Effector memory CD8-positive, alpha-beta T cell (primary cell): ENCODE measurements around the gene XYLT1.

Experiments
- ATAC-seq: fragments of 150-1000 bp; cut with Tn5 transposase; replicated peaks from 2 replicates; pipeline ENCODE4 v1.10.0; 2021; ENCODE audit warnings: mild to moderate bottlenecking, moderate library complexity
- DNase-seq, 3 experiments: peaks; one replicate each; pipeline ENCODE4 v3.0.0; 2021
- H3K27ac Mint-ChIP-seq, 2 donors: one replicate each; pipeline ENCODE4 v1.8.0; 2022; ENCODE audit warnings: mild to moderate bottlenecking in 2 of 2, mixed read lengths in 2 of 2, moderate library complexity in 2 of 2
- H3K27me3 Mint-ChIP-seq, 2 donors: one replicate each; pipeline ENCODE4 v1.8.0; 2022; ENCODE audit warnings: mixed read lengths in 2 of 2
- H3K36me3 Mint-ChIP-seq: one replicate; pipeline ENCODE4 v1.8.0; 2022; ENCODE audit warnings: mild to moderate bottlenecking, moderate library complexity, mixed read lengths; ENCODE audit not compliant: insufficient read depth
- H3K4me1 Mint-ChIP-seq, 2 donors: one replicate each; pipeline ENCODE4 v1.8.0; 2022; ENCODE audit warnings: low read depth in 2 of 2, mixed read lengths in 2 of 2
- H3K4me3 Mint-ChIP-seq, 2 donors: one replicate each; pipeline ENCODE4 v1.8.0; 2022; ENCODE audit warnings: mild to moderate bottlenecking in 2 of 2, mixed read lengths in 2 of 2, moderate library complexity in 2 of 2
- H3K9me3 Mint-ChIP-seq, 2 donors: one replicate each; pipeline ENCODE4 v1.8.0; 2022; ENCODE audit warnings: mixed read lengths in 2 of 2

XYLT1 gene

DNA sequence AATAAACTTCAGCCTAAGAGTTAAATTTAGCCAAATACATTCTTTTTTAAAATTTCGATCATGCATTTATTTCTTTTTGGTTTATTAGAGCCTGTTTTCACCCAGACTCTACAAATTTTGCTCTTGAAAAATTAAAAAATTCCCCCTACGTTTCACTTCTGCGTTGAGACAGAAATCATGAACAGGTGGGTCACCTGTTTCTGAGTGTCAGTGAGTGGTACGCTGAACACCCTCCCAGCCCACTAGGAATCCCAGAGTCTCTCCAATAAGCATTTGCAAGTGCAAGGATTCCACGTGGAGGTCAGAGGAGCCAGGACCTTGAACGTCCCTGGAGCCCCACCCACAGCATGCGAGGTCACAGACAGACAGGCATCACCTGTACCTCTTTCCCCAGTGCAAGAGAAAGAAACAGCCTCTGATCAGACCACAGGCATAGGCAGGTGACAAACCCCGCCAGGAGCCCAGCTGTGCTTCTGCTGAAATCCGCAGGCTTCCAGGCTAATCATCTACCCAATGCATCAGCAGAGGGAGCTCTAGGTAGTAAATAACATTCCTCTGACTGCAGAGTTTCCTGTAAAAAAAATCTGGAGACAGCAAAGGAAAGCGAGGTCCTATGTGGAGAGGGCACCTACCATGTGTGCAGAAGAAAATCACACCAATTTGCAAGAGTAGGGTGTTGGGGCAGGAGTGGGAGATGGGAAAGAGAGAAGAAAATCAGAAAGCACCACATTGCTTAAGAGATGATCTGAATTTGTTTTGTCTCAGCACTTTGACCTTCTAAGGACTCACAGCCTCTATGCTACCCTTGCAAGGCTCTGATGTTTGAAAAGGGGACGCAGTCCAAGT lies 5.9 kb upstream of the XYLT1 start:
- Mint-ChIP-seq H3K9me3 (no peaks in the 10 kb centered on the region), H3K4me1 (peaks cover 13 to 20% of the 10 kb centered on the region in 2 donors), H3K4me3 (no peak overlapping the region), H3K27me3 (peaks cover 32% of the 10 kb centered on the region in 2 donors), H3K27ac (peak overlapping the region in 1 of 2 donors; percentile 15), H3K36me3 (peaks cover 3% of the 10 kb centered on the region)
- DNase-seq (peak in 2 of 3 experiments; percentile 26 to 37), ATAC-seq (peak; percentile 88)

DNA sequence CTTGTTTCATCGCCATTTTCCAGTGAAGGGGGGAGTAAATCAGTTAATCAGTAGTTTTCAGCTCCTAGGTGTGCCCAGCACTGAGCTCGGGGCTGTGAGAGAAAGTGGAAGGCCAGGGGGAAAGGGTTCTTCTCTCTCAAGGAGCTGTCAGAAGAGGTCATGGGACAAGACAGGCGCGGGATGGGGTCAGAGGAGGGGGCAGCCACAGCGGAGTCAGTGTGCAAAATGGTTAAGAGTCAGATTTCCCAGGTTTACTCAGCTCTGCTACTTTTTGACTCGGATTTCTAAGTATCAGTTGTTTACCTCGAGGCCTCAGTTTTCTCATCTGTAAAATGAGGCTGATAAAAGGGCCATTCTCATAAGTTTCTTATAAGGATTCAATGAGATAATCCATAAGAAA lies 4.3 kb upstream of the XYLT1 start:
- DNase-seq (no peak), ATAC-seq (no peak)
- peaks cover 10% of the 10 kb centered on the region for H3K36me3 Mint-ChIP-seq
- H3K4me3 Mint-ChIP-seq: no peak overlapping the region
- H3K9me3 Mint-ChIP-seq: no peaks in the 10 kb centered on the region
- H3K27ac Mint-ChIP-seq: peak overlapping the region in 1 of 2 donors; percentile 69
- H3K4me1 Mint-ChIP-seq: peaks cover 16 to 22% of the 10 kb centered on the region in 2 donors
- H3K27me3 Mint-ChIP-seq: peaks cover 18 to 23% of the 10 kb centered on the region in 2 donors

DNA sequence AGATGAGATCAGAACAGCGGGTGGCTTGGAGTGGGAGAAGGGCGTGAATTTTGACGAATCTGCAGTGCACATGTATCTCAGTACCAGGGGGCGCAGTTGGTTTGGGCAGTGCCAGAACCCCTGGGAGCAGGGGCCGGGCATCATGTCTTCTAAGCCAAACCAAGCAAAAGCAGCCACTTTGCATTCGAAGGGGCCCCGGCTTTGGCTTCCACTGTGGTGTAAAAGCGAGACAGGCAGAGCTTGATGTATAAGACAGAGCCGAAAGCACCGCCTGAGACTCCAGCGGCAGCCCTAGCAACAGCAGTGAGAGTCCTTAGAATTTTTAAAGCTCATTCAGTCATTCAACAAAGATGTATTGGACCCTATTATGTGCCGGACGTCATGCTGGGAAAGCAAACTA lies 3.8 kb upstream of the XYLT1 start:
- H3K4me3 Mint-ChIP-seq: no peak overlapping the region
- H3K27me3 Mint-ChIP-seq: peaks cover 13 to 18% of the 10 kb centered on the region in 2 donors
- peaks cover 14% of the 10 kb centered on the region for H3K36me3 Mint-ChIP-seq
- DNase-seq: no peak
- H3K27ac Mint-ChIP-seq: peak overlapping the region in 1 of 2 donors; percentile 69
- no peak for ATAC-seq
- no peaks in the 10 kb centered on the region for H3K9me3 Mint-ChIP-seq
- peaks cover 18 to 24% of the 10 kb centered on the region in 2 donors for H3K4me1 Mint-ChIP-seq

DNA sequence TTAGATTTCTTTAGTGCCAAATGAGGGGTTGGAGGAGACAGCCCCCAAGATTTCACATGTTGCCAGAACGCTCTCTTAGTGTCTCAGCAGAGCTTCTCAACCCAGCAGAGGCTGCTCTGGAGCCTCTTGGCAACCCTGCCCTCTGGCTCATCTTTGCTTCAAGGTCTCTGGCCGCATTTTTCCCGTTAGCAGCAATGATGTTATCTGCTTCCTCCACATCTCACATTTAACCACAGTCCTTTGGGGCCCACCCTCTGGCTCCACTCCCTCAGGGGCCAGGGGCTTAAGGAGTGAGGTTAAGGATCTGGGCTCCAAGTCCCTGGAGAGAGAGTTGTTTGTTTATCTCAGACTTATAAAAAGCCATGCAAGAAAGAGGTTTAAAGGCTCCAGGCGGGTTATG lies 3.3 kb upstream of the XYLT1 start:
- DNase-seq (no peak), ATAC-seq (no peak)
- Mint-ChIP-seq H3K27me3 (peaks cover 10 to 13% of the 10 kb centered on the region in 2 donors), H3K36me3 (peaks cover 14% of the 10 kb centered on the region), H3K4me1 (peaks cover 24 to 29% of the 10 kb centered on the region in 2 donors), H3K27ac (peak overlapping the region in 1 of 2 donors; percentile 28), H3K9me3 (no peaks in the 10 kb centered on the region), H3K4me3 (peak overlapping the region in 1 of 2 donors; percentile 1)

DNA sequence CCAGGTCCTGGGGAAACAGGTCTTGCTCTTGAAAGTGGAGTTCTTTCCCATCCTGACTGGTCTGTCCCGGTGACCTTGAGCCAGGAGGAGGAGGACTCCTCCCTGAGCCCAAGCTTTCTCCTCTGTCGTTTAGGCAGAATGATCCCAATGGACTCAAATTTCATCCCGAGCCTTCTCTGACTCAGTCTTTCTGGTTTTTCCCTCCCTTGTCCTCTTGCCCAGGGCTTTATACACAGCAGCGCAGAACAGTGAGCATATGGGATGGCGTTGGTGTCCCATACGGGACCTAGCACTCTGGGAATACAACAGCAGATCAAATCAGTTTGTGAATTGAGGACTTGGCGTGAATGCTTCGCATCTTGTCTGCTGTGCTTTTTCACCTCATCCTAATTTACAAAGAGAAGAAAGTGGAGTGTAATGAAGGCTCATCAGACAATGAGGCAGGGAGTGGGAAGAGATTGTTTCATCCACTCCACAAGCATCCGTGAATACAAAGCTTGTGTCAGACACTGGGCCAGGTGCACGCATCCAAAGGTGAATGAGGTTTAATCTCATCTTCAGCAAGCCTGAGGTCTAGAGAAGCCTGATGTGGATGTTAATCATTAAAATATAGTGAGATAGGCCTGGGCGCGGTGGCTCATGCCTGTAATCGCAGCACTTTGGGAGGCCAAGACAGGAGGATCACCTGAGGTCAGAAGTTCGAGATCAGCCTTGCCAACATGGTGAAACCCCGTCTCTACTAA lies 1.1 kb upstream of the XYLT1 start:
- Mint-ChIP-seq H3K27ac (peak overlapping the region; percentile 83 to 90), H3K4me3 (peak overlapping the region; percentile 73 to 87), H3K9me3 (no peaks in the 10 kb centered on the region), H3K36me3 (peaks cover 17% of the 10 kb centered on the region), H3K4me1 (peaks cover 44 to 46% of the 10 kb centered on the region in 2 donors), H3K27me3 (peaks cover 2 to 5% of the 10 kb centered on the region in 2 donors)
- DNase-seq: no peak
- no peak for ATAC-seq

DNA sequence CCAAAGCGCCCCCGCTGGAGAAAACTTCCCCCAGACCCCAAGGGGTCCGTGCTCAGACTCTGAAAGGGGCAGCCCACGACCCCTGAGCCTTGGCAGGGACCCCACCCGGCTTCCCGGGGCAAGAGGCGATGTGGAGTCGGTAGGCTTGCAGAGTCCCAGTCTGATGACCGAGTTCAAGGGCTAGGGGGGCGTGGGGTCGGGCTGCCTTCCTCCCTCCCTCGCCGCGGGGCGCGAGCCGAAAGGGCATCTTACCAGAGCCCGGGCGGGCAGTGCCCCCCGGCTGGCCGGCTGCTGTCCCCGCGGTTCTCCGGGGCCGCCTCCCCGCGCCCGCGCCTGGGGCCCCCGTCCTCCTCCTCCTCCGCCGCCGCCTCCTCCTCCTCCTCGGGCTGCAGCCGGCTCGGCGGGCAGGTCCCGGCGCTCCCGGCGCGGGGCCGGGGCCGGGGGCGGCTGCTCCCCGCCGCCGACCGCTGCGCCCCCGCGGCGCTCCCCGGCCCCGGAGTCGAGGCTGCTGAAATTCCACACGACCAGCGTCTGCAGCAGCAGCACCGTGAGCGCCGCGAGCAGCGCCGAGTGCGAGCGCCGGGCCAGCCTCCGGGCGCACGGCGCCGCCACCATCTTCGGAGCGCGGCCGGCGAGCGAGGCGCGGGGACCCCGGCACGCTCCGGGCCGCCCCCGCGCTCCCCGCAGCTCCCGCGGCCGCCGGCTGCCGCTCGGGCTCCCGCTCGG lies 415 bp downstream of the XYLT1 start:
- ATAC-seq: peak; percentile 50
- H3K27me3 Mint-ChIP-seq: no peaks in the 10 kb centered on the region
- H3K27ac Mint-ChIP-seq: peak overlapping the region; percentile 83 to 90
- DNase-seq: peak in 2 of 3 experiments; percentile 14 to 37
- peak overlapping the region; percentile 81 to 87 for H3K4me3 Mint-ChIP-seq
- peaks cover 43 to 51% of the 10 kb centered on the region in 2 donors for H3K4me1 Mint-ChIP-seq
- no peaks in the 10 kb centered on the region for H3K9me3 Mint-ChIP-seq
- H3K36me3 Mint-ChIP-seq: peaks cover 20% of the 10 kb centered on the region

DNA sequence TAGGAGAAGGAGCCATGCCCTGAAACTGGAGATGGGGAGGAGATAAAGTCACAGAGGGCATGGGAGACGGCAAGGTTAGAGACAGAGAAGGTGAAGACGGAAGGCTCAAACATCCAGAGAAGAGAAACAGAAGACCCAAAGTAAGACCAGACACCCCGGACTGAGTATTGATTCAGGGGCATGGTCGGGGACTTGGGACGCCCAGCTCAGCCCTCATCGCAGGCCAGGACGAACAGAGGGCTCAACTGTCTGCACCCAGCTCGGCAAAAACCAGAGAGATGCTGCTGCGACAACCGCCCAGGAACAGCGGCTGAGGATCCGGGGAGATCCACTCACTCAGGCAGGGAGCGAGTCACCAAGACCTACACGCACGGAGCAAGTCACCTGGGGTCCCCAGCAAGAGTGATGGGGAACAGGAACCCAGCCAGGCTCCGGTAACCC lies 999 bp downstream of the XYLT1 start:
- Mint-ChIP-seq H3K9me3 (no peaks in the 10 kb centered on the region), H3K4me1 (peaks cover 41 to 51% of the 10 kb centered on the region in 2 donors), H3K27me3 (no peaks in the 10 kb centered on the region), H3K36me3 (peaks cover 20% of the 10 kb centered on the region), H3K4me3 (peak overlapping the region; percentile 81 to 87), H3K27ac (peak overlapping the region; percentile 76 to 85)
- peak; percentile 56 for ATAC-seq
- DNase-seq: no peak

DNA sequence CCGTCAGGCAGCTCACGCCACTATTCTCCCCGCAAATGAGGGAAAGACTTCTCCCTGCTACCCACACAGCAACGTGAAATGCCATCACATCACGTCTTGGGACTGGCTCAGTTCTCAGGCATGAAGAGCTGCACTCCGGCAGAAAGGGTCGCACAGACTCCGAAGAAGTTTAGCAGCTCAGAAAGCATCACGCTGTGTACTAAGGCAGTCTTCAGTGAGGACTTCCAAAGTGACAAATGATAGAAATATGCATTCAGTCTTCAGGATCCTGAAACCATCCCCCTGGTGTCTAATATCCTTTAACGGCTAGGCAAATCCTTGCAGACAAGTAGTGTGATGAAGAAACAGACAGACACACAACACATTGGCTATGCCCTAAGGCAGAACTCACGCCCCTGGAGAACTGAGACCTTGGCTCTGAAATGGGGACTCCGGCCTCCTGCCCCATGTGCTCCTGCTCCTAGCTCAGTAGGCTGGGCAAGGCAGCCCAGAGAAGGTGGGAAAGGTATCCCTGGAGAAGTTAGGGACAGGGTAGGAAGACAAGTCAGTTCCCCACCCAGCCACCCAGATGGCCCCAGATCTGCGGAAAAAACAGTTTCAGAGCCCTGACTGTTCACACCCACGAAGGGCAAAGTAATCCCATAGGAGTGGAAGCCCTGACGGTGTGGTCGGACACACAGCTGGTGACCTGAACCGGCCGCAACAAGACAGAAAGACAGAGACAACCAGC lies 1.6 kb downstream of the XYLT1 start:
- Mint-ChIP-seq H3K27me3 (no peaks in the 10 kb centered on the region), H3K36me3 (peaks cover 25% of the 10 kb centered on the region), H3K4me3 (peak overlapping the region; percentile 81 to 87), H3K4me1 (peaks cover 35 to 48% of the 10 kb centered on the region in 2 donors), H3K27ac (peak overlapping the region; percentile 76 to 85), H3K9me3 (no peaks in the 10 kb centered on the region)
- DNase-seq: no peak
- no peak for ATAC-seq

DNA sequence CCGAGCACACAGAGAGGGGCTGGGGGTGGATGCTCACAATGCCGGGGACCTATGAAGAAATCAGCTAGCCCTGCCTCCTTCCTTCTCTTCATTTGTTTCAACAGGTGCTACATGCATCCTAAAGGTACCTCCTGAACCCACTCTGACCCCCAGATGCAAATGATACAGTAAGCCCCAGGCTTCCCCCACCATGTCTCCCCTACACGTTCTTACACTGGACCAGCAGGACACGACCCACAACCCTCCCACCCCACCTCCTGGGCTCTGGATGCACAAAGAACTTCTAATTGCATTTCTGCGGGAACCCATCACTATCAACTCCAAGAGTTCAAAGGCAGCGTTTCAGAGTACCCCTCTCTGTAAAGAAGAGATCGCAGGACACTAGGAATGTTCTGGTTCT lies 2.1 kb downstream of the XYLT1 start:
- peaks cover 25% of the 10 kb centered on the region for H3K36me3 Mint-ChIP-seq
- peak overlapping the region; percentile 81 to 87 for H3K4me3 Mint-ChIP-seq
- no peaks in the 10 kb centered on the region for H3K9me3 Mint-ChIP-seq
- H3K4me1 Mint-ChIP-seq: peaks cover 33 to 46% of the 10 kb centered on the region in 2 donors
- DNase-seq (no peak), ATAC-seq (no peak)
- H3K27ac Mint-ChIP-seq: peak overlapping the region in 1 of 2 donors; percentile 2
- H3K27me3 Mint-ChIP-seq: no peaks in the 10 kb centered on the region

DNA sequence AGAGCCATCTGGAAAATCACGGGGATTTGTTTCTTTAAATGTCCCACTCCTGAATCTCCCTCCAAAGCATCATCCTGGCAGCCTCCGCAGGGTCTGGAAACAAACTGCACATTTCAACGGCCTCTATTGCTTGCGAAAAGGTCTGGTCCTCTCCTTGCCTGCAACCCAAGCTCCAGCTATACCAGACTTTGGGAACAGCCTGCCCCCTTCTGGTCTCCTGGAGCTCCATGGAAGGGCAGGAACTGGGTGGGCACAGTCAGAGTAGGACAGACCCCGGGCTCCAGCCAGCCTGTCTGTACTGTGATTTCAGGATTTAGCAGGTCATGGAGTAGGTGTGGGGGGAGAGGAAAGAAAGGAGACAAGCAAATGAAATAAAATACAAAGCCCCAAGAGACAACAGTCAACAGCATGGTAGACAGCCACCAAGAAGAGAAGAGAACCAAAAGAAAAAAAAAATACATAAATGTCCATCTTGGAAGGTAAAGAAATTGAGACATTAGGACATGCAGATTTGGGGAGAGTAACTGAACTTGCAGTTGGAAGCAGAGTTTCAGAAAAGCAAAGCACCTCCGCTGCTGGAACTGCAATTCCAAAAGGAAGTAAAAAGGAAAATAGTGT lies 2.7 kb downstream of the XYLT1 start:
- Mint-ChIP-seq H3K27me3 (no peaks in the 10 kb centered on the region), H3K4me1 (peaks cover 34 to 46% of the 10 kb centered on the region in 2 donors), H3K27ac (peak overlapping the region in 1 of 2 donors; percentile 2), H3K9me3 (no peaks in the 10 kb centered on the region), H3K36me3 (peaks cover 25% of the 10 kb centered on the region), H3K4me3 (peak overlapping the region; percentile 81 to 87)
- no peak for DNase-seq
- ATAC-seq: no peak

DNA sequence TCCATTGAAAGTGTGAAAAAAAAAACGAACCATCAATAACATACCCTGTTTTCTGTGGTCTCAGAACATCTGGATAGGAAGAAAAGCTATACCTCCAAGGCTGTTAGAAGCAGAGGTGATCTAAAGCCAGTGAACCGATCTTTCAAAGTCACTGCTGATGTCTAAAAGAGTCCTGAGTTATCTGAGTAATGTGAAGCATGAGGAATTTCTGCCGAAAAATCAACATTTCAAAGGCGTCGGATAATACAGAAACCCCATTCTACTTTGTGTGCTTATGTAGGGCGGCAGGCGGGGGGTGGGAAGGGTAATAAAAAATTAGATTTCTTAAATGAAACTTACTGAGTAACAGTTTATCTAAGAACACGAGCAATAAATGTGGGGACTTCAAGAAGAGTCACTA lies 3.9 kb downstream of the XYLT1 start:
- peaks cover 25% of the 10 kb centered on the region for H3K36me3 Mint-ChIP-seq
- peak overlapping the region; percentile 81 to 87 for H3K4me3 Mint-ChIP-seq
- H3K27ac Mint-ChIP-seq: peak overlapping the region in 1 of 2 donors; percentile 29
- peaks cover 45 to 51% of the 10 kb centered on the region in 2 donors for H3K4me1 Mint-ChIP-seq
- no peaks in the 10 kb centered on the region for H3K9me3 Mint-ChIP-seq
- ATAC-seq: no peak
- DNase-seq: no peak
- H3K27me3 Mint-ChIP-seq: no peaks in the 10 kb centered on the region

DNA sequence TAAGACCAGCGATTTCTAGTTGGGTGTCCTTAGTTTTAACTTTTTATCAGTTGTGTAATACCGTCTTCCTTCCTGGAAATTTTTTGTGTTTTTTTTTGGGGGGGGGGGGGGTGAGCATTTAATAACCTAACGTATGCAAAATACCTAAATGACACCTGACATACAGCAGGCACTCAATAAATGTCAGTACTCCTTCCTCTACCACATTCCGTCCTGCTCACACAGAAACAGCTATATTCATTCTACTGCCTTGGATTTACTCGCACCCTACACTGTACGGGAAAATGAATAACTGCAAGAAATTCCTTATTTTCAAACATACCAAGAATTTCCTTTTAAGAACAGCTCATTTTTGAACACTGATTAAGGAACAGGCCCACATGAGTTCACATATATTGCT lies 5.3 kb downstream of the XYLT1 start:
- no peak overlapping the region for H3K4me3 Mint-ChIP-seq
- peaks cover 22% of the 10 kb centered on the region for H3K36me3 Mint-ChIP-seq
- peak overlapping the region in 1 of 2 donors; percentile 5 for H3K27ac Mint-ChIP-seq
- ATAC-seq (no peak), DNase-seq (no peak)
- peaks cover 54 to 61% of the 10 kb centered on the region in 2 donors for H3K4me1 Mint-ChIP-seq
- no peaks in the 10 kb centered on the region for H3K9me3 Mint-ChIP-seq
- H3K27me3 Mint-ChIP-seq: no peaks in the 10 kb centered on the region
